ENCODE data around the gene PDLIM3. TPM values are rescaled to one million over a fixed set of nuclear protein-coding genes. Genes with fewer than 3 reads are reported as not detected.

PDLIM3 gene
- total and polyA plus RNA-seq, 2 of the 13 experiments (the other 11 are each of a cell fraction or from before 2014, with no cell fraction given): 5.9 to 14.0 TPM

- no peak for TF ChIP-seq PRDM10 (CRISPR knock-in tag; IDR thresholded peaks at IDR 0.05; ENCODE audit: low read depth)
- TF ChIP-seq PLRG1 (conservative IDR thresholded peaks at IDR 0.05): no peak
- TF ChIP-seq ZNF557 (CRISPR knock-in tag; IDR thresholded peaks at IDR 0.05): no peak
- TF ChIP-seq ZFP36 (IDR thresholded peaks at IDR 0.05; ENCODE audit: borderline replicate concordance, low read depth, low read length, partially characterized antibody): no peak
- TF ChIP-seq ZNF850 (CRISPR knock-in tag; conservative IDR thresholded peaks at IDR 0.05): no peak
- TF ChIP-seq AGO1 (IDR thresholded peaks at IDR 0.05; ENCODE audit: low read depth, low read length, poor library complexity, severe bottlenecking): no peak
- TF ChIP-seq ZNF234 (CRISPR knock-in tag; conservative IDR thresholded peaks at IDR 0.05): no peak
- peak; percentile 72 for TF ChIP-seq ZNF687 (CRISPR knock-in tag; IDR thresholded peaks at IDR 0.05)
- peak; percentile 32; the same call in 1 of the 2 replicates for TF ChIP-seq NFAT5 (CRISPR knock-in tag; IDR thresholded peaks at IDR 0.05)
- no peak for TF ChIP-seq ZNF180 (CRISPR knock-in tag; IDR thresholded peaks at IDR 0.05; ENCODE audit: borderline replicate concordance, low read depth)
- TF ChIP-seq NFKB2 (CRISPR knock-in tag; IDR thresholded peaks at IDR 0.05; ENCODE audit: borderline replicate concordance): 0 out of 2 replicates have a peak, but pooled peaks have one; percentile 20
- no peak for TF ChIP-seq SP1 (IDR thresholded peaks at IDR 0.05)
- peak; percentile 53 for TF ChIP-seq SP1 (CRISPR knock-in tag; IDR thresholded peaks at IDR 0.05)
- TF ChIP-seq ZNF564 (CRISPR knock-in tag; IDR thresholded peaks at IDR 0.05): no peak
- no peak for TF ChIP-seq GTF3A (CRISPR knock-in tag; conservative IDR thresholded peaks at IDR 0.05)
These were observed 63.8 kb downstream of the PDLIM3 start, which contains the start of gene CCDC110 (continued) for GRCh38 chr4:185471235-185472102.
